K562 (cell line): ENCODE data around the gene ZNF616. TPM values are rescaled to one million over a fixed set of nuclear protein-coding genes. Genes with fewer than 3 reads are reported as not detected.

ENCODE experiments used
- ILF3 ChIP-seq: fragments of 450-650 bp; IDR thresholded peaks from 2 replicates; pipeline ENCODE4 v1.6.1; 2018; ENCODE audit warnings: antibody characterized with exemption, mild to moderate bottlenecking, moderate library complexity, borderline replicate concordance
- L3MBTL2 ChIP-seq: fragments of 450-650 bp; IDR thresholded peaks from 2 replicates; pipeline ENCODE4 v1.6.1; 2016; ENCODE audit warnings: mild to moderate bottlenecking, moderate library complexity
- MAZ ChIP-seq, 2 experiments: fragments of 450-650 bp in 1 of 2; sonication (generic) in 1 of 2; formaldehyde crosslinking; IDR thresholded peaks in 1 of 2; conservative IDR thresholded peaks in 1 of 2; 2 replicates each; pipeline versions ENCODE4 v1.4.0 to v1.5.0; 2020; ENCODE audit warnings: mild to moderate bottlenecking in 1 of 2, missing genetic modification reagents in 1 of 2
- MYC ChIP-seq, 2 experiments: fragments of 250-450 bp in 1 of 2; sonication (Bioruptor Pico) in 1 of 2; IDR thresholded peaks; 2 replicates each; pipeline versions ENCODE4 v1.5.1 to v1.6.1; 2012 to 2021; ENCODE audit warnings: low read depth in 2 of 2, borderline replicate concordance in 1 of 2, improper control_type of control experiment in 1 of 2, low read length in 1 of 2, mild to moderate bottlenecking in 1 of 2, moderate library complexity in 1 of 2
- NR2C1 ChIP-seq, 2 experiments: fragments of 450-650 bp; IDR thresholded peaks; 2 replicates each; pipeline ENCODE4 v1.6.1; 2017; ENCODE audit warnings: mild to moderate bottlenecking in 2 of 2, antibody characterized with exemption in 1 of 2, inconsistent platforms in 1 of 2, missing compliant biosample characterization in 1 of 2, missing genetic modification characterization in 1 of 2
- POLR2G ChIP-seq: fragments of 200-400 bp; formaldehyde crosslinking; IDR thresholded peaks from 2 replicates; pipeline ENCODE4 v1.6.1; 2017; ENCODE audit warnings: low read depth, mild to moderate bottlenecking, antibody characterized with exemption, low read length, moderate library complexity
- PRMT5 ChIP-seq: sonication (generic); formaldehyde crosslinking; IDR thresholded peaks from 2 replicates; pipeline ENCODE4 v1.5.0; 2020; ENCODE audit warnings: missing genetic modification reagents
- ZNF766 ChIP-seq: fragments of 200-800 bp; sonication (Bioruptor generic); conservative IDR thresholded peaks from 2 replicates; pipeline ENCODE4 v1.6.1; 2016; ENCODE audit warnings: missing genetic modification characterization, missing compliant biosample characterization
- ZNF79 ChIP-seq: fragments of 250-450 bp; sonication (Bioruptor Pico); IDR thresholded peaks from 2 replicates; pipeline ENCODE4 v1.4.0; 2020; ENCODE audit warnings: low read depth, mild to moderate bottlenecking, moderate library complexity
- polyA plus RNA-seq, 8 experiments: library from polyadenylated mRNA; depleted of rRNA in 4 of 8; stranded (reverse) in 5 of 8; unstranded in 3 of 8; fragments of >200 nt; fragmentation: Nextera tagmentation in 2 of 8; fragmentation: Illumina TruSeq in 1 of 8; extraction: Ambion mirVana in 2 of 8; extraction: Trizol in 1 of 8; gene quantifications; 2 replicates each; pipeline versions ENCODE4 v1.2.1 to v1.2.3, GENCODE V29; 2011 to 2014; ENCODE audit warnings: inconsistent platforms in 1 of 8, missing spikeins in 1 of 8
- total RNA-seq, 7 experiments: library from RNA; depleted of rRNA in 6 of 7; stranded (reverse); fragments of >200 nt in 6 of 7; fragmentation: Illumina TruSeq in 2 of 7; extraction: Trizol in 2 of 7; gene quantifications; 2 replicates each; pipeline versions ENCODE4 v1.2.1 to v1.2.3, GENCODE V29; 2011 to 2021; ENCODE audit warnings: low replicate concordance in 1 of 7

The ZNF616 gene
- total and polyA plus RNA-seq, 9 of the 15 experiments (the other 6 are each of a cell fraction or from before 2014, with no cell fraction given), result 3.4 to 13.0 (median 6.7) TPM

DNA sequence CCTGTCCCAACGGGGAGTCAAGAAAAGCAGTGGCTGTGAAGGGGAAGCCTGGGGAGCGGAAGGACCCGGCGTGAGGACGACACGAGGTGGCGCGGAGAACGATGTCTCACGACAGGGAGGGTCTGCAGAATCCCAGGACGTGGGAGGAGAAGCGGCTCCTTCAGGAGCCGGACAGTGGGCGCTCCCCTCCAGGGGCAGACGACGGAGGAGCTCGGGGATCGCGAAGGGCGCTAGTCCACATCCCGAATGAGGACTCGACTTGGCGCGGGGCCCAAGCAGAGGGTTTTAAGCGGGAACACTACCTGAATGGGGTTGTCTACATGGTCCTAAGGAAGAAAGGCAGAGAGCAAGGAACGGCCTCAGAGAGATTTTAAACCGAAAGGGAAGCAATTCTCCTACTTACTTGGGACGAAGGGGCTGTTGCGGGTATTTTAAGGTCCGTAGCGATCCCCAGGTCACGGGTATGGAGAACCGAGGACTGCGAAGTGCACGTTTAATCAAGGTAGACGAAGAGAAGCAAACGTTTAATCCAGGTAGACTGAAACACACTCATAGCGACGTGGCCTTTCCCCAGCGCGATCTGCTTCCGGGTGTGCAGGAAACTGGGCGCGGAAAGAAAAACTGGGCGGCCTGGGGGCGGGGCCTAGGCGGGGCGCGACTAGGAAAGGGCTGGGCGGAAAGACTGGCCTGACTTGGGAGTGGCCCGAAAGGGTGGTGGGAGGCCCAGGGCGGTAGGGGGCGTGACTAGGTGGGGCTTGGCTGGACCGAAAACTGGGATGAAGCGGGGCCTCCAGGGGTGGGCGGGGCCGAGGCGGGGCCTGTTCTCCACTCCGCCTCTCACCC lies 44.3 kb downstream of the ZNF616 start, which contains the start of gene ZNF841 (continued):
- TF ChIP-seq MYC (IDR thresholded peaks at IDR 0.05; ENCODE audit: low read depth, low read length), result peak; percentile 7; the same call in 1 of the 2 replicates
- TF ChIP-seq MYC (CRISPR knock-in tag; IDR thresholded peaks at IDR 0.05; ENCODE audit: borderline replicate concordance, low read depth), result peak; percentile 64; the same call in 1 of the 2 replicates
- peak; percentile 85 for TF ChIP-seq POLR2G
- peak in 1 of 2 experiments; percentile 28; a peak in 1 of 4 replicates for TF ChIP-seq MAZ (CRISPR knock-in tag; conservative IDR thresholded peaks at IDR 0.05 in 1 of 2, IDR thresholded peaks at IDR 0.05 in 1 of 2)
- TF ChIP-seq NR2C1 (IDR thresholded peaks at IDR 0.05), result peak; percentile 96
- peak; percentile 96 for TF ChIP-seq NR2C1 (tag; IDR thresholded peaks at IDR 0.05)
- TF ChIP-seq ZNF766, result 0 out of 2 replicates have a peak, but pooled peaks have one; percentile 41
- no peak for TF ChIP-seq PRMT5 (CRISPR knock-in tag)
- peak; percentile 92 for TF ChIP-seq L3MBTL2
- no peak for TF ChIP-seq ILF3
- TF ChIP-seq ZNF79 (CRISPR knock-in tag), result no peak
- TF ChIP-seq, all 486 proteins: peak for 72
